GM18951 (cell line): ENCODE measurements around the gene FLNC.

Experiments
- POLR2A ChIP-seq: IDR thresholded peaks from 4 replicates; pipeline ENCODE4 v1.6.1; 2011; ENCODE audit warnings: mild to moderate bottlenecking; ENCODE audit not compliant: insufficient read length, insufficient read depth; ENCODE audit errors: extremely low read depth
- in situ Hi-C: fragments of 300-500 bp; cut with MboI; formaldehyde crosslinking; loops from one replicate; pipeline ENCODE4 v1.12.0; 2022; ENCODE audit warnings: low sequenced_read_pairs, mixed read lengths, inconsistent platforms; ENCODE audit not compliant: unreplicated experiment

FLNC gene

DNA sequence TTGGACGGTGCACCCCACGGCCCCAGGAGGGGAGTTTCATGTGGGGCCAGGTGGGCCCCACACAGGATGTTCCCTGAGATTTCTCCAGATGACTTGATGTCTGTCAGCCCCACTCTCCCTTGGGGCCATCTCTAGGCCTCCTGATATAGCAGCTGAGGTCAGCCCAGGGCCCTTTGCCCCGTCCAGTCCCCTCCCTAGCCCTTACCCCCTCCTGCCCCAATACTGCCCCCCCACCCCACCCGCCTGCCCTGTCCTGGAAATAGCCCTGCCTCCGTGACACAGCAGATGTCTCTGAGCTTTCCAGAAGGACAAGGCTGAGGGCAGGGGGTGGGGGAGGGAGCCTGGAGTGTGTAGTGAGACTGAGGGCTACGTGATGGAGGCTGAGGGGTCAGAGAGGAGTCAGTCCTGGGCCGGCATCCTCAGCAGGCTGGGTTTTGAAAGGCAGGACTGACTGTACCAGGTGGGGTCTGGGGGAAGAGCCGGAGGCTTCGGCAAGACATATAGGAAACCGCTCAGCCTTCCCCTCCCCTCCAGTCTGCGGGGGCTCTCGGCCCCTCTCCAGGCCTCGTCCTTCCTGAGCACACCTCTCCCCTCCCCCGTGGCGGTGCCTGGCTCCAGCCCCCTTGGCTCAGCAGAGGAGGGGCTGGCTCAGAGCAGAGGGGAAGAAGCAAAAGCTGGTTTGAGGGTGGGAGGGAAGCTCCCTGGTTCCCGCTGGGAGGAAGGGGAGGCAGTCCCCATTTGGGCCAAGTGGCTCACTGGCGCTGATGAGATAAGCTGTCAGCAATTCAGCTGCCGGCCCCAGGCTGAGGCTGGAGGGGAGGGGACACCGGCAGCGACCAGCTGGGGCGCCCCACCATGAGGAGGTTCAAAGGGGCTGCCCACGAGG lies 2.0 kb downstream of the FLNC start:
- TF ChIP-seq POLR2A = no peak
- in situ Hi-C loops = no loop called here

DNA sequence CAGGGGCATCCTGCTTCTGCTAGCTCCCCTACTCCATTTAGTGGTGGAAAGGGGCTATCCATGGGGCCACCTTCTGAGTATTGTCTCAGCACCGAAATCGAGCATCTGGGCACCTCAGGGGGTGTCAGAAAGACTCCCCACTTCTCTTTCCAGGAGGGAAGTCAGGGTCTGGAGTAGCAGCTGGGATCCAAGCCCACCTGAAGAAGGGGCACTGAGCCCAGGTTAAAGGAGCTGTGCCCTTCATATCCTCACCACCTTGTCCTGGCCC lies 2.6 kb downstream of the FLNC start:
- in situ Hi-C loops = no loop called here
- TF ChIP-seq POLR2A = no peak

DNA sequence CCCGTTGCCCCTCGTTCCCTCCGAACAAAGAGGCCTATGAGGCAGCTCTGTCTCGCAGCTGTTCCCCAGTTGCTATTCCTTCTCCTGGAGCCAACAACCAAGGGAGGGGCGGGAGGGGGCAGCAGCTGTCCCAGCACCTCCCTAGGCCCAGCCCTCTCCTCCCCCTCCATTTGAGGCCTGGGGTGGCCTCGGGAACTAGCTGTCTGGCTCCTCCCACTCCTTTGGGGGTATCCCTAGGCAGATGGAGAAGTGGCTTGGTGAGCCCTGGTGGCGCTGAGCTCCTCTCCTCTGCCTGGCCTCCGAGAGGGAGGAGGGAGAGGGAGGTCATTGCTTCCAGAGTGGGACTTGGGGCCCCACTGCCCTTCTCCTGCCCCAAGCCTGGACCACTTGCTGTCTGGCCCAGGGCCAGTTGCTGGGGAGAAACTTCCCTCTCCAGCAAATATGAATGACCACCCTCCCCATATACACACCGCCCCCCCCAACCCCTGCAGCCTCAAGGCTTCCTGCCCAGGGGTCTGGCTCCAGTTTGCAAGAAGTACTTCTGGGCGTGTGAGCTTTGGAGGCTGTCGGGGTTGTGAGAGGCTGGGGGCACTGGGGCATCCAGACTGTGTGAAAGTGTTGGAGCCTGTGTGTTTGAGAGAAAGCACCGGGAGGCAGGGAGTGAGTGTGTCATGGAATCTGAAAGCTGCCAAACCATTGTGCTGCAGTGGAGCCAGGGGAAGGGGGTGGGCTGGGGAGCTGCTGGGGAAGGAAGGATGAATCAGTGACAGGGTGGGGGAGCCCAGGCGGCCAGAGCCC lies 3.1 kb downstream of the FLNC start:
- in situ Hi-C loops = no loop called here
- no peak for TF ChIP-seq POLR2A

DNA sequence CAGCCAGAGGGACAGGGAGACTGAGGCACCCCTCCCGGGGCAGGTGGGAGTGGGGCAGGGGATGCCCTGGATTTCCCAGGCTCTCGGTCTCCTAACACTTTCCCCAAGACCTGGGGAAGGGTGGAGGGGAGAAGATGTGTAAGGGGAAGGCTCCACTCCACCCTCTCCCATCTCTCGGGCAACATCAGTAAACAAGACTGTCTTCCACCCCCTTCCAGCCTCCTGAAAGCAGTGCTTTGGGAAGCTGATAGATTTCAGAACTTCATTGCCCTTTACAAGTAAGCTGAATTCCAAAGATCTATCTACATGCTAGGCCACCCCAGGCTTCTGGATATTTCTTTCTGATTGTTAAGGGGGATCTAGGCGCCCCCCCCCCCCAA lies 3.7 kb downstream of the FLNC start:
- TF ChIP-seq POLR2A = no peak
- in situ Hi-C loops = no loop called here

DNA sequence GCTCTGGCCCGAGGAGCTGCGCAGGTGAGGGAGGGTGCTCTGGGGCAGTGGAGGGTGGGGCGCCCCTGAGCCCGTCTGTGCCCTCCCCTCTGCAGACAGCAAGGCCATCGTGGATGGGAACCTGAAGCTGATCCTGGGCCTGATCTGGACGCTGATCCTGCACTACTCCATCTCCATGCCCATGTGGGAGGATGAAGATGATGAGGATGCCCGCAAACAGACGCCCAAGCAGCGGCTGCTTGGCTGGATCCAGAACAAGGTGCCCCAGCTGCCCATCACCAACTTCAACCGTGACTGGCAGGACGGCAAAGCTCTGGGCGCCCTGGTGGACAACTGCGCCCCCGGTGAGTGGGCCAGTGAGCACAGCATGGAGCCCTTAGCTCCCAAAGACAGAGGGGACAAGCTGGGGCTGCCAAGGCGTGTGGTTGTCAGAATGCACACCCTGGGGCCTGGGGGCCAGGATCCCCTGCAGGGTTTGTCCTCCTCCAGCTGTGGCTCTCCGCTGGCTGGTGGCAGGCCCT lies 5.1 kb downstream of the FLNC start:
- in situ Hi-C loops = no loop called here
- no peak for TF ChIP-seq POLR2A

DNA sequence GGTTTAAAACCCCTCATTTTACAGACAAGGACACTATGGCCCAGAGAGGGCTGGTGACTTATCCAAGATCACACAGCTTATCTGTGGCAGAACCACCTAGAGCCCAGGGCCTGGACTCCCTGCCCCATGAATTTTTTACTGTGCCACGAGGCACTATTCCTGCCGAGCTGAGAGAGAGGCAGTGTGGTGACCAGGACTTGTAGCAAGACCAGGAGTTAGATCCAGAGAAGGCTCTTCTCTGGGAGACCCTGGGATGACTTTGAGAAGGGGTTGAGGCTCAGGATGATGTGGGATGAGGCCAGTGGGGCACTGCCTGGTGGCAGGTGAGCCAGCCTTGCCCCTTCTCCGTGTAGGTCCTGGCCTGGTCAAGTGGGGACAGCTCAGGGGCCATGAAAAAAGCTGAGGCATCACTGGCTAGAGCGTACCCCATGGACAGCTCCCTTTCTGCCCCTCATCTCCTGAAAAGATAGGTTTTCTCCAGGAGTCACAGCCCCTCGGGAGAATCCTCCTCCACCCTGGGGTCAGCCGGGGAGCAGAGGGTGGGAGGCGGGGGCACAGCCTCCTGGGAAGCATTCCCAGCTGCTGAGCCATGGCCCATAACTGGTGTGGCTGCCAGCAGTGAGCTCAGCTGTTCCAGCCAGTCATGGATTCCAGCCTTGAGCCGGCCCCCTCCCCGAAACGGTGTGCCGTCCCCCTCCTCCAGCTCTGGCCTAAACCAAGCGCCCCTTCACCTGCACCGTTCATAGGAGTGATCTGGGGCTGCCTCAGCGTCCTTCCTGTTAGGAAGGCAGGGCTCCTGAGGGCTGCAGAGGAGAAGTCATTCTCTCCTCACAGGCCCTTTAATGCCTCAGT lies 5.8 kb downstream of the FLNC start:
- no peak for TF ChIP-seq POLR2A
- in situ Hi-C loops = no loop called here

DNA sequence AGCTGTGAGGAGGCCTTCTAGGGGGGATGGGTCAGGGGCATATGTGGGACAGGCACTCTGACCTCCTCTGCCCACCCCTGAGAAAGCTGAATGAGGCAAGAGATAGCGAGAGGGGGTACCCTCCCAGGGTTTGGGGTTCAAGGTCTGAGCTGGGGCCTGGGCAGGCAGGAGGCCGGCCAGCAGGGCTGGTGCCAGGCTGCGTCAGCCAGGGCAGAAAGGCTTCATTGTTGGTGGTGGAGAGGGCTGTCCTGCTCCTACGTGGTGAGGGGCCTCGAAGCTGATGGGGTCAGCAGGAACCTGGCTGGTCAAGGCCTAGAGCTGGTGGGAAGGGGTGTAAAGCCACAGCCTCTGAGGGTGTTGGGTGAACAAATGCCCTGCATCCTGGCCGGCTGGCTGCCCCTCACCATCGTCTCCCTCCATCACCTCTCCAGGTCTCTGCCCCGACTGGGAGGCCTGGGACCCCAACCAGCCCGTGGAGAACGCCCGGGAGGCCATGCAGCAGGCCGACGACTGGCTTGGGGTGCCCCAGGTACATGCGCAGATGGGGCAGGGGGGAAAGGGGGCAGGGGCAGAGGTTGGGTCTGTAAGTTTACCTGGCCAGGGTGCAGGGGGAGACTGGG lies 6.6 kb downstream of the FLNC start:
- no peak for TF ChIP-seq POLR2A
- in situ Hi-C loops = no loop called here

DNA sequence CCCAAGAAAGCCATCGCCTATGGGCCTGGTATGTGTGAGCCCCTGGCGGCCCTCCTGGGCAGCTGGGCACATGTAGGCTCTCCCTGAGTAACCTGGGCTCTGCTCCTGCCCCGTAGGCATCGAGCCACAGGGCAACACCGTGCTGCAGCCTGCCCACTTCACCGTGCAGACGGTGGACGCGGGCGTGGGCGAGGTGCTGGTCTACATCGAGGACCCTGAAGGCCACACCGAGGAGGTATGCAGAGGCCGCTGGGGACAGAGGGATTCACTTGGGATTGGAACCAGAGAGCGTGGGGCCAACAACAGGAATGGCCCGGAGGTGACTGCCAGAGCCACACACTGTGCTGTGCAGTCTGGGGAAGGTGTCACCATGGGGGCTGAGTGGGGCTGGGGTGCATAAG lies 7.3 kb downstream of the FLNC start:
- in situ Hi-C loops = no loop called here
- no peak for TF ChIP-seq POLR2A

DNA sequence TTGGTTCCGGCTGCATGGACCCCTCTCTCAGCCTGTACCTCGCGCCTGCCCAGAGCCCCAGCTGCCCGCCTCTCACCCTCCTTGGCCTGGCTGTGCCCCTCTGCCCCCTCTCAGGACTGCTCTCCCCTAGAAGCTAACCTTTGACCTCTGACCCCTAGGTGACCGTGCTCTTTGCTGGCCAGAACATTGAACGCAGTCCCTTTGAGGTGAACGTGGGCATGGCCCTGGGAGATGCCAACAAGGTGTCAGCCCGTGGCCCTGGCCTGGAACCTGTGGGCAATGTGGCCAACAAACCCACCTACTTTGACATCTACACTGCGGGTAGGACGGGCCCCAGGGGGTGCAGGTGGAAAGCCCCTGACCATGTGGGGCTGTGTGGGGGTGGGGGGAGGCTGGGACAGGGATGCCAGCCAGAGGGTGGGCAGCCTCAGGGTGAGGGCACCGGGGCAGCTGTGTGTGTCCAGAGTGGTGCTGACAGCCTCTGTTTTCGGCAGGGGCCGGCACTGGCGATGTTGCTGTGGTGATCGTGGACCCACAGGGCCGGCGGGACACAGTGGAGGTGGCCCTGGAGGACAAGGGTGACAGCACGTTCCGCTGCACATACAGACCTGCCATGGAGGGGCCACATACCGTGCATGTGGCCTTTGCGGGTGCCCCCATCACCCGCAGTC lies 8.0 kb downstream of the FLNC start:
- no peak for TF ChIP-seq POLR2A
- in situ Hi-C loops = no loop called here

DNA sequence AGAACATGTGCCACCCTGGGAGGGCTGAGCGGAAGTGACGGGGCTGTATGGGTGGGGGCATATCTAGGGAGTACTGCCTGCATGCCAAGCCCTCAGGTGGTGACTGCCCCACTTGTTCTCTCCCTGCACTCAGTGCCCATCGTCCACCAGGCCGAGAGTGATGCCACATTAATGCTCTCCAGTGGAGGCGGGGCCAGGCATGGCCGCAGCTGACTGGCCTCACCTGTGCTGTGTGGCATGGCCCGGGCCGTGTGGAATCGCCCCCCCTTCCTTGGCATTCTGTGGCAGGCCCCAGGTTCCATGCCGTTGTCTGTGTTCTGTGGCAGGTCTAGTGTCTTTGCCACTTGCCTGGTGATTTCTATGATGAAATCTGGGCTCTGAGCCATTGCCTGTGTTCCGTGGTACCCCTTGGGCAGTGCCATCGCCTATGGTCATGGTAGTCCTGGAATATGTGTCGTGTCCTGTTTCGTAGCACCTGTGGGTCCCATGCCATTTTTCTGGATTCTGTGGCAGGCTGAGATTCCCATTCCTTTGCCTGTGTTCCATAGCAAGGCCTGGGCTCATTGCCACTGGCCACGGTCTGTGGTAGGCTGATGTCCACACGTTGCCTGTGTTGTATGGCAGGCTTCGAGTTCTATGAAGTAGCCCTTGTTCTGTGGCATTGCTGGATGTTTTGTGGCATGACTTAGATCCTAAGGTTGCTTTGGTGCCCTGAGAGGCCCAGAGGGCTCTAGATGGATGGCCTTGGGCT lies 8.9 kb downstream of the FLNC start:
- in situ Hi-C loops = no loop called here

DNA sequence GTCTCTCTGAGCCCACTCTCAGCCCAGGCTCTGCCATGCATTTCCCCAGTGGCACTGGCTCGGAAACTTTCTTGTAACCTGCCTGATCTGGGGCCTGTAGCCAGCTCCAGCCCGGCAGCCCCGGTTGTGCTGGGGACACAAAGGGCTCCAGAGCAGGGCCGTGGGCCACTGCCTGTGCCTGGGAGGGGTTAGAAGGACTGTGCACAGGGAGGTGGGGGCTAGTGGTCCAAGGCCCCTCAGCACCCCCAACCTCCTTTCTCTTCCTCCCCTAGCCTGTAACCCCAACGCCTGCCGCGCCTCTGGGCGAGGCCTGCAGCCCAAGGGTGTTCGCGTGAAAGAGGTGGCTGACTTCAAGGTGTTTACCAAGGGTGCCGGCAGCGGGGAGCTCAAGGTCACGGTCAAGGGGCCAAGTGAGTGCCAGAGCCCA lies 9.6 kb downstream of the FLNC start:
- in situ Hi-C loops = no loop called here
- TF ChIP-seq POLR2A = no peak

More for the DNA sequence above, 8.9 kb downstream of the FLNC start:
- TF ChIP-seq POLR2A = no peak
